Esophagus muscularis mucosa (tissue), 4 donors: Measurements from ENCODE around the gene CRIP2.

Experiments
- CTCF ChIP-seq, 3 experiments: fragments of 200-600 bp in 2 of 3; fragments of 450-650 bp in 1 of 3; sonication (generic) in 2 of 3; IDR thresholded peaks; one replicate each; pipeline ENCODE4 v1.5.1; 2017 to 2019; ENCODE audit warnings: antibody characterized with exemption in 3 of 3, mild to moderate bottlenecking in 2 of 3, moderate library complexity in 1 of 3
- EP300 ChIP-seq: sonication (generic); formaldehyde crosslinking; IDR thresholded peaks from one replicate; pipeline ENCODE4 v1.6.1; 2017; ENCODE audit warnings: antibody characterized with exemption
- POLR2A ChIP-seq: fragments of 450-650 bp; IDR thresholded peaks from one replicate; pipeline ENCODE4 v1.6.1; 2017; ENCODE audit warnings: antibody characterized with exemption, moderate library complexity, mild to moderate bottlenecking, low read depth
- POLR2AphosphoS5 ChIP-seq, 2 donors: sonication (generic); formaldehyde crosslinking; IDR thresholded peaks; one replicate each; pipeline ENCODE4 v1.6.1; 2017; ENCODE audit warnings: antibody characterized with exemption in 2 of 2

DNA sequence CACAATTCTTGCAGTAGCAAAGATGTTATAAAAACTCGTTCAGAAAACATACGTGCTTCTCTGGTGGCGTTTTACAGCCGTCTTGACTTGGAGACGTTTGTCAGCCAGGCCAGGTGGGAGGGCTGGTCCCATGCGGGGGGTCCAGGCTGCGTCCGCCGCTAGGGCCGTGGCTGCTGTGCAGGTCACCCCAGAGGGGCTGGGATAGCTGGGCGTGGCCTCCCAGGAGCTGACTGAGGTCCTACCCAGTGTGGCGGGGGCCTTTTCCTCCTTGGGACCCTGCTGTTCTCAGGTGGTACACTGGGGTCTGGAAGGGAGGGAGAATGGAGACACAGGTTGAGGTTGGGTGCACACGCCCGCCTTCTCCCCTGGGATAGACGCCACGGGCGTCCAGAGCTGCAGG, 29.8 kb upstream of the CRIP2 start:
- TF ChIP-seq CTCF (IDR thresholded peaks at IDR 0.05) (no peak), POLR2A (no peak), EP300 (no peak), POLR2AphosphoS5 (IDR thresholded peaks at IDR 0.05) (no peak)
